Activated CD4-positive, alpha-beta T cell treated with anti-CD3 and anti-CD28 coated beads for 1 hour (primary cell): ENCODE data around the gene TICAM1.

Experiments used
- DNase-seq: peaks from one replicate; pipeline ENCODE4 v3.0.0-alpha.2; 2020

The TICAM1 gene

GRCh38 chr19:4768934-4769777 lies 62.4 kb downstream of the TICAM1 start:
- peak; percentile 55 for DNase-seq
